ENCODE data around the gene LIFR. TPM values are rescaled to one million over a fixed set of nuclear protein-coding genes. Genes with fewer than 3 reads are reported as not detected.
"Not testable (repeated sequence)": the region's sequence is repeated elsewhere in the genome, so short reads cannot be mapped to it uniquely, and the experiment has no call there.

The LIFR gene
- not detected for total RNA-seq

- POLR2A ChIA-PET: no interaction called here
- CTCF ChIA-PET: no interaction called here
Measured at GRCh38 chr5:38556599-38557307, at the start of gene LIFR. Gene LIFR, minus strand, starts transcription at chr5:38556646. Its CDS starts 25,999 bp downstream, at chr5:38530647.

- ChIA-PET CTCF (no interaction called here), POLR2A (no interaction called here)
Measured at GRCh38 chr5:38605610-38606009, 49.2 kb upstream of the LIFR start.

- POLR2A ChIA-PET: no interaction called here
- CTCF ChIA-PET: no interaction called here
Measured at GRCh38 chr5:38603691-38604090, 47.2 kb upstream of the LIFR start.

- POLR2A ChIA-PET: no interaction called here
- CTCF ChIA-PET: no interaction called here
Measured at GRCh38 chr5:38602641-38603040, 46.2 kb upstream of the LIFR start.

- POLR2A ChIA-PET: no interaction called here
- CTCF ChIA-PET: no interaction called here
Measured at GRCh38 chr5:38601863-38602298, 45.4 kb upstream of the LIFR start.

- POLR2A ChIA-PET: no interaction called here
- CTCF ChIA-PET: no interaction called here
Measured at GRCh38 chr5:38601133-38601862, 44.9 kb upstream of the LIFR start.

GRCh38 chr5:38600329-38601045 is 44.0 kb upstream of the LIFR start:
- ChIA-PET CTCF (no interaction called here), POLR2A (no interaction called here)

GRCh38 chr5:38599751-38600150 is 43.3 kb upstream of the LIFR start:
- CTCF ChIA-PET, POLR2A ChIA-PET: not testable (repeated sequence)

GRCh38 chr5:38598994-38599617 is 42.7 kb upstream of the LIFR start:
- CTCF ChIA-PET: no interaction called here
- POLR2A ChIA-PET: no interaction called here

- ChIA-PET POLR2A (no interaction called here), CTCF (no interaction called here)
Measured at GRCh38 chr5:38598296-38598993, 42.0 kb upstream of the LIFR start.

- ChIA-PET CTCF (no interaction called here), POLR2A (no interaction called here)
Measured at GRCh38 chr5:38596981-38597380, 40.5 kb upstream of the LIFR start.

GRCh38 chr5:38595132-38595745 is 38.8 kb upstream of the LIFR start:
- CTCF ChIA-PET: no interaction called here
- POLR2A ChIA-PET: no interaction called here

GRCh38 chr5:38593959-38594358 is 37.5 kb upstream of the LIFR start:
- CTCF ChIA-PET: no interaction called here
- POLR2A ChIA-PET: no interaction called here

- CTCF ChIA-PET: no interaction called here
- POLR2A ChIA-PET: no interaction called here
Measured at GRCh38 chr5:38591523-38591849, 35.0 kb upstream of the LIFR start.

GRCh38 chr5:38590838-38591522 is 34.5 kb upstream of the LIFR start:
- ChIA-PET POLR2A (no interaction called here), CTCF (no interaction called here)

- ChIA-PET POLR2A (no interaction called here), CTCF (interaction anchor here (0.6 kb wide), 1 partner anchor 15 kb away, joined by 3 read pairs; no protein-coding TSS in a partner anchor)
Measured at GRCh38 chr5:38589629-38590028, 33.2 kb upstream of the LIFR start.

- POLR2A ChIA-PET: no interaction called here
- CTCF ChIA-PET: no interaction called here
Measured at GRCh38 chr5:38585816-38586215, 29.4 kb upstream of the LIFR start.

GRCh38 chr5:38583500-38583899 is 27.1 kb upstream of the LIFR start:
- ChIA-PET CTCF (no interaction called here), POLR2A (no interaction called here)

GRCh38 chr5:38582975-38583319 is 26.5 kb upstream of the LIFR start:
- ChIA-PET CTCF (no interaction called here), POLR2A (no interaction called here)
